ENCODE measurements around the gene NOLC1.

The NOLC1 gene

GRCh38 chr10:102151774-102152544, at the start of gene NOLC1:
Gene NOLC1 (plus strand): TSS chr10:102152389. CDS start chr10:102152411, 22 bp downstream.
- peak; percentile 99 for DNase-seq (ENCODE audit: low read depth)

- no peak for DNase-seq (ENCODE audit: low read depth)
Measured at GRCh38 chr10:102102421-102102820, 49.8 kb upstream of the NOLC1 start.

GRCh38 chr10:102106998-102107397, 45.2 kb upstream of the NOLC1 start:
- no peak for DNase-seq (ENCODE audit: low read depth)

DNA sequence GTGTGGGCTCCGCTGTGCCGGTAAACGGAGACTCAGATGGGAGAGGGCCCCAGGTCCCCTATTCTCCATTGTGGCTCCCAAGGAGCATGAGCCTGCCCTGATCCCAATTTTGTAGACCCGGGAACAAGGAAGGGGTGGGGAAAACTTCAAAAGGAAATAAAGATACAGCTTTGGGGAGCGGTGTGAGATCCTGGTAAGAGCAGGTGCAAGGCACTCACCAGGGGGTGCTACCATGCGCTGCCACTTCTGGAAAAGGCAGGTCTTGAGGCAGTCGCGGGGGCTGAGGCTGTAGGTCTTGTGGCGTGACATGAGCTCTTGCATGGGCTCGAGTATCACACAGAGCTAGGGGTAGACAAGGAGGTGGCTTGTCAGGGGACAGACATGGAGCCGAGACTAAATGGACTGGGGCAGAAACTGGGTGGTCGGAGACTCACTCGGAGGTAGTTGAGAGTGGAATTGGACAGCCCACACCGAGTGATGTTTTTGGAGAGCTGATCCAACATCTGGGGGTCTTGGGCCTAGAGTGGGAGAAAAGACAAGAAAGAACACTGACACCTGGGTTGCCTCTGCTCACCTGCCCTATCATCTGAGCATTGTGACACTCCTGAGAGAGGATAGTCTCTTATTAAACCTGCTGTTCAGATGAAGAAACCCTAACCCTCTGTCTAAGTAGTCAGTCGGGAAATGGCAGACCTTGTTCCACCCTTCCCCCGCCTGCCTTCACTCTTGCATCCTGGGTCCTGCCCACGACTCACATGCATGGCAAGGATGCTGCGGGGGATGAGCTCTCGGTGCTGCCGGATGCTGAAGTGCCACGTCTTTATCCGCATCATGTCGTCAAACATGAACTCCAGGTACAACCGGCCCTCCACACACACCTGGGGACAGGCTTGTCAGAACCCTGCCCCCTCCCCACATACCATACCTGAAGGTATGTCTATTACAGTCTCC, 42.7 kb upstream of the NOLC1 start:
- DNase-seq (ENCODE audit: low read depth) = no peak

GRCh38 chr10:102111276-102111675, 40.9 kb upstream of the NOLC1 start:
- no peak for DNase-seq (ENCODE audit: low read depth)

DNA sequence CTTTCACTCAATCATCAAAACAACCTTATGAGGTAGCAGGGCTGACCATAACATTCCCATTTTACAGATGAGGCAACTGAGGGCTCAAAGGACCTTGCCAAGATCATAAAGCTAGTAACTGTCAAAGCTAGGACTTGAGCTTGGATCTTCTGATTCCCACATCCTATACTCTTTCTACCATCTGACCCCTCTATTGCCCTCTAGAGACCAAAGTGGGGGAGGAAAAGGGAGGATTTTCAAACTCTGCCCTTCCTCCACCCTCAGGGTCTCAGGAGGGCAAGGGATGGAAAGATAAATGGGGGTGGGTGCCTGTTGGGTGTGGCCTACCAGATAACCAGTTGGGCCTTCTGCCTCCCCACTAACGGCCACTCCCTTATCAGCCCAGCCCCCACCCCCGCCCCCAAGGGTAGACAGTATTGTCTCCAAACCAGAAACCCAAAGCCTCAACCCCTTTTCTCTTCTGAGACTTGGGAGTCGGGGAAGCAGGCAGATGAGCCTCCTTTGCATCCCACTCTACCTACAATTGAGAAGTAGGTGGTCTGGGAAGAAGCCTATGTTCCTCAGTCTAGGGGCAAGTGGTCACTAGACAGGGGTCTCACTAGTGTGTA, 39.9 kb upstream of the NOLC1 start:
- no peak for DNase-seq (ENCODE audit: low read depth)

DNA sequence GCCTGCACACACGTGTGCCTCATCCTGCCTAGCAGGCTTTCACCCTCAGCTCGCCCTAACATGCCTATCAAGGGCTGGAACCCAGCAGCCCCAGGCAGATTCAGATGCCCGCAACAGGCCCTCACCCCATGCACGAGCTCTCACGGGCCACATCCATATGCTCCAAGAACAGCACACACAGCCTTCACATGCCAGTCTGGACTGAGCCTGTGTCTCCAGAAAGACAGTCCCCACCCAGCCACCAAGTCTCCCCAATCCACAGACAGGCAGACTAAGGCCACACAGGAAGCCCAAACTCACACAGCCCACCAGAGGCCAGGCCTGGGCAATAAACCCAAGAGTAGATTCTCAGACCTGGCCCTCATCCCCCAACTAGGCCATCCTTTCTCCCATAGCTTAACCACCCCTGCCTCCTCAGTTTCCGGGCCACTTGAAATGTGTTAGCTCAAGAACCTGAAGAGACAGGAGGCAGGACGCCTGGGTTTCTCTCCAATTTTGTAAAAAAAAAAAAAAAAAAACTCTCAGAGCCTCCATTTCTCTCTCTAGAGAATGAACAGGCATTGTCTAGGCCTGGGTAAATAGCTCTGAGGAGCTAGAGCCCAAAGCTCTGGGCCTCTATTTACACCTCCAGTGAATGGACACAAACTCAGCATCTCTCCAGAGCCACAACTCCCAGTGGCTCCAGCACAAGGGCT, 38.8 kb upstream of the NOLC1 start:
- DNase-seq (ENCODE audit: low read depth) = no peak

GRCh38 chr10:102113956-102114857, 38.0 kb upstream of the NOLC1 start:
- DNase-seq (ENCODE audit: low read depth) = no peak

- DNase-seq (ENCODE audit: low read depth) = peak; percentile 73
Measured at GRCh38 chr10:102114861-102115618, 37.1 kb upstream of the NOLC1 start.

- no peak for DNase-seq (ENCODE audit: low read depth)
Measured at GRCh38 chr10:102115775-102116174, 36.4 kb upstream of the NOLC1 start.

- no peak for DNase-seq (ENCODE audit: low read depth)
Measured at GRCh38 chr10:102116656-102117055, 35.5 kb upstream of the NOLC1 start.

- peak; percentile 25 for DNase-seq (ENCODE audit: low read depth)
Measured at GRCh38 chr10:102117391-102118159, 34.6 kb upstream of the NOLC1 start.

DNA sequence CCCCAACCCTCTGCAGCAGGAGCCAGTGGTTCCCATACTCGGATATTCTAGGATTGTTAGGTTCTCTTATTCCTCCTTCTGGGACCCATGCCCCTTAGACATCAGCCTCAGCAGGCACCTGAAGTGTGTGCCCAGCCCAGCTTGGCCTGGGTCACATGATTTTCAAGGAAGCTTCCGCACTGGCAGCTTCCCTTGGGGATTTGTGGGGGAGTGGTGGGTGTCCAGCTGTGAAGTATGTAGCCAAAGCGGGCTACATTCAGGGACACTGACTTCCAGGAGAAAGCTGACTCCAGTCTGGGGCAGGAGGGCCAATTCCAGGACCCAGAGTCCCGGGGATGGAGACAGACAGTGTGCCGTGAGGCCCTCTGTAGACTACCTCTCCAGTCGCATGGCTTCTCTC, 33.3 kb upstream of the NOLC1 start:
- DNase-seq (ENCODE audit: low read depth) = no peak

DNA sequence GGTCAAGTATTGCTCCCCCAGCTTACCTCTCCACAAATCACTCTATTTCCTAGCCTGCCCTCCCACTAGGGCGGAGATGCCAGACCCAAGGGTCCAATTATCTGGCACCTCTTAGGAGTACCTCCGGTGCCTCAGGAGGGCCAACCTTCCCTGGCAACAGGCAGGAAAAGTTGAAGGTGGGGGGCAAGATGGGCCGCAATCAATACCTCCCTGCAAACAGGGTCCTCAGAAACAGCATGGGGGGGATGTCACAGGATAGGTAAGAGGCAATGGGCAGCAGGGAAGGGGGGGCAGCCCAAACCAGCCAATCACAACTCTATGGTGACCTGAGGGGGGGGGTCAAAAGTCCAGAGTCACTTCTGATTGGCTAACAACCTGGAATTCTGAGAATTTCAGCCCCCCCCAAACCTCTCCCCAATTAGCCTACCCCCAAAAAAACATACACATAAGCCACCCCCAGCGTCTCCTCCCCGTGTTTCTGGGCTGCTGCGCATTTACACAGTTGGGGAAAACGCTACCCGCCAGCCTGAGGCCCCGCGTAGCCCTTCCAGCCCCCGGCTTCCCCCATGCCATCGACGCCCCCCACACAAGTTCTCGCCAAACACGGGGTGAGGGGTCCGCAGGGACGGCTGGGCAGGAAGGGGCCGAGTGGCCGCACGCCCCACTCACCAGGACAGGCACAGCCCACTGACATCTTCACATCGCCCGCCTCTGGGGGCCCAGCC, 32.6 kb upstream of the NOLC1 start:
- DNase-seq (ENCODE audit: low read depth) = peak; percentile 31

- DNase-seq (ENCODE audit: low read depth) = peak; percentile 40
Measured at GRCh38 chr10:102120142-102120990, 31.8 kb upstream of the NOLC1 start, which contains the start of gene LDB1. Gene LDB1 (minus strand): TSS chr10:102120368. CDS start chr10:102120110, 258 bp downstream.

DNA sequence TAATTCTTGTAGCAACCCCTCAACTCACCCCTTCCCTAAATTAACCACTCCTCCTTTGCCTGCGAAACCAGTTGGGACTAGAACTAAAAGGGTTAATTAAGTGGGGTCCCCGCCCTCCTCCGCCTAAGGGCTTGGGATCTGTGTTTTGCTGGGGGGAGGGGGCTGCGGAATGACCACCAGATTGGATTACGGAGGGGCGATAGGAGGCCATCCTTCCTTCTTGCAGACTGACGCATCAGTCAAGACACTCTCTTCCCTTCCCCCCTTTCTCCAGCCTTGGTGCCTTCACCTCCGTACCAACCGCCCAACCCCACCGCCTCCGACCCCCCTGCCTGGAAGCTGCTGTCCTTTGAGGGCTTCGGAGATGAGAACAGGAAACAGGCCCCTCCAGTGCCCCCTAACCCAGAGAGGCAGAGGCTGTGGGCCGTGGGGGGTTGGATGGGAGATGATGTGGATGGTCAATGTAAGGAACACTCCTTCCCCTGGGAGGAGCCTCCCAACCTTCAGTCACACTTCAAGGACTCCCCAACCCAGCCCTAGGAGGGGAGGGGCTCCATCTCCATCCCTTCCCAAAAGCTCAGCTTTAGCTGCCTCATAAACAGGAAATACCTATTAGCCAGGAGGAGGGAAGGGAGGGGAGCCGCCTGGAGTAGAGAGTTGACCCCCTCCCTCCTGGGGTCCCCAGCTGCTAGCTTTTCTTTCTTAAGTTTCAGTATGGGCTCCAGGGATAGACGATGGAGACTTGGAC, 31.0 kb upstream of the NOLC1 start:
- DNase-seq (ENCODE audit: low read depth) = no peak
